Measurements from ENCODE around the gene C20orf144.

C20orf144 gene

GRCh38 chr20:33674294-33675135, 12.4 kb downstream of the C20orf144 start, which contains the start of gene NECAB3:
Gene NECAB3 (minus strand): TSS chr20:33674428. CDS start chr20:33674352, 76 bp downstream.
- intact Hi-C loops (cut with DNase I) = no loop called here
- peak; percentile 67 to 97 (median 79) for DNase-seq

DNA sequence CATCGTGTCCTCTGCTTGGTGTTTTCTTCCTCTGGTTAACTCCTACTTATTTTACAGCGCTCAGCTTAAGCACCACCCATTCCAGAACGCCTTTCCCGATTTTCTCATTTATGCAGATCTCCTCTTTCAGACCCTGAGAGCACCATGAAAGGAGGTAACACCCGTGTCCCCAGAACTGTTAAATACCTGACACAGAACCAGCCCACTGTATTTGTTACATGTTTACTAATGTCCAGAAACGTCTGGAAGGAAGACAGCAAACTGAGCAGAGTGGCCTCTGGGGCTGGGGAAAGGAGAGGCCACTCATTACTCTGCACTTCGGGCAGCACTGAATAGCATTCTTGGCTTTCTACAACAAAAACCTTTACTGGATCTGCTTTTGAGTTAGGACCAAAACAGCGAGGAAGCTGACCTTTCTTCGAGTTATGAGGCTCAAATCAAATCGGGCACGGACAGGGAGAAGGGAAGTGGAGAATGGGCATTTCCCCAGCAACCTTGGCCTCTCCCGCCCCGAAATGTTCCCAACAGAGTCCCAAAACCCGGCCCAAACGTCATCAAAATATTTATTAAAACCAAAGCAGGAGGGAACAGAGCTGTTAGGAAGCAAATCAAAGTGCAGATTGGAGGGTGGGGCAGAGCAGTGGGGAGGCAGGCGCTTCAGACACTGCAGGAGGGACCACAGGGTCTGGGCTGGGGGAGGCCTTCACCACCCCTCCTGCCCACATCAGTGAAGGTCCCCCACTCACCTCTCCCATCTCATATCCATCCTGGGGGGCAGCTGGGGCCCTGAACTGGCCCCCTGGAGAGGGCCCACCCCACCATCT, 13.2 kb downstream of the C20orf144 start:
- DNase-seq = no peak
- intact Hi-C loops (cut with DNase I) = no loop called here

- intact Hi-C loops (cut with DNase I) = no loop called here
- no peak for DNase-seq
These were observed 14.0 kb downstream of the C20orf144 start for GRCh38 chr20:33676121-33676520.

- intact Hi-C loops (cut with DNase I) = no loop called here
- peak in 1 of 10 donors; percentile 82 for DNase-seq
These were observed 14.8 kb downstream of the C20orf144 start for GRCh38 chr20:33676652-33677645.

GRCh38 chr20:33677991-33678702, 16.0 kb downstream of the C20orf144 start:
- intact Hi-C loops (cut with DNase I) = no loop called here
- peak in 1 of 10 donors; percentile 73 for DNase-seq

- intact Hi-C loops (cut with DNase I) = no loop called here
- no peak for DNase-seq
These were observed 17.8 kb downstream of the C20orf144 start for GRCh38 chr20:33679758-33680485.

DNA sequence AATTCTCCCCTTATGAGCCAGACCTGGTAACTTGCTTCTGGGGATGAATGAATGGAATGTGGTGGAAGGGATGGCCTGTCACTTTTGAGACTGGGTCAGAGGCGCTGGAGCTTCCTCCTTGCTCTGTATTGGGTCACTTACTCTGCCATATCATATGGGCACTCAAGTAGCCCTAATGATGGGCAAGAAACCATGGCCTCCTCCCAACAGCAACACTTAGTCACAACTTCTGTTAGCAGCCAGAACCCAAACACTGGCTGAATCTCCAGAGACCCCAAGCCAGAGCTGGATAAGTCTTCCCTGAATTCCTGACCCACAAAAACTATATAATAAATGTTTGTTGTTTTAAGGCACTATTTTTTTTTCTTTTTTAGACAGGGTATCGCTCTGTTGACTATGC, 18.6 kb downstream of the C20orf144 start:
- DNase-seq = no peak
- intact Hi-C loops (cut with DNase I) = no loop called here

DNA sequence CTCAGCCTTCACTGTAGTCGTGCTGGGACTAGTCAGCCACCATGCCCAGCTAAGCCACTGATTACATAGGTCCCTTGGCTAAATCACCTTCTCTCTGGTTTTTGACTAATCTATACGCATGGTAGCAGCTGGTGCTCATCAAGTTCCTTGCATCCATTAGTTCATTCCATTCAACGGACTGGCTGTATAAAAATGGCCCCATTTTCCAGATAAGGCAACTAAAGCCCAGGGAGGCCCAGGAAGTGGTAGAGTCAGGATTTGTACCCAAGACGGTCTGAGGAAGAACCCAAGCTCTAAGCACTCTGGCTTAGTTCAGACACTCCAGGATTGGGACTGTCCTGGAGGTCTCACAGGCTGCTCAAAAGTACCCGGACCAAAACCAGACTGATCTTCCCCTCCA, 19.2 kb downstream of the C20orf144 start:
- no peak for DNase-seq
- intact Hi-C loops (cut with DNase I) = no loop called here

- DNase-seq = peak in 1 of 10 donors; percentile 77
- intact Hi-C loops (cut with DNase I) = no loop called here
These were observed 19.7 kb downstream of the C20orf144 start for GRCh38 chr20:33681728-33682353.

- no peak for DNase-seq
- intact Hi-C loops (cut with DNase I) = loop anchor here (5.0 kb wide), 1 partner anchor 48 kb away; the partner anchor contains the start of gene ZNF341
These were observed 22.6 kb downstream of the C20orf144 start for GRCh38 chr20:33684533-33685327.

DNA sequence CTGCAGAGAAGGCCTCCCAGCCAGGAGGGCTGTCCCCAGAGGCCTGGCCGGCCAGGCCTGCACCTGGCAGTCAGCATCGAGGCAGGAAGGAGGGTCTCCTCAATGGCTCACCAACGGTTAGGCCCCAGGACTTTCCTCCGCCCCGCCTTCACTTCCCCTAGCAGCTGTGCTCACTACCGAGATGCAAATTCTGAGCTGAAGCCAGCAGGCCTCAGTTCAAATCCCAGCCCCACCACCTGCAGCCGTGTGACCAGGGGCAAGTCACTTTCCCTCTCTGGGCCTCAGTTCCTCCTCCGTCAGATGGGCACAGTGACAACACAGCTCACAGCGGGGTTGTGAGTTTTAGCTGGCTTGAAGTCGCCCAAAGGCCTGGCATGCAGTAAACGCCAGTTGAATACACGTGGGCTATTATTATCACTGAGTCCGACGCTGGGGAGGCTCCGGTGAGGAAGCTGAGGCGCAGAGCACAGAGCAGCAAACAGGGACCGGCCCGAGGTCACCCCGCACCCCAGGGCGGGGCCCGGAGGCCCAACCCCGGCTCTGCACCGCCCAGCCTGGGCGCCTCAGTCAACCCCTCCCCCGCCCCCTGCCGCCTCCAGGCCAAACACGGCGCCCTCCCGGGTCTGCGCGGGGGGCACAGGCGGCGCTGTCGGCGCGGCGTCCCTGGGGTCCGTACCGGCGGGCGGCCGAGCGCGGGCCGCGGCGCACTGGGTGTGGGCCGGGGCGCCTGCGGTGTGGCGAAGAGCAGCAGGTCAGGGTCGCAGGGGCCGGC, 23.4 kb downstream of the C20orf144 start:
- no peak for DNase-seq
- intact Hi-C loops (cut with DNase I) = loop anchor here (5.0 kb wide), 1 partner anchor 47 kb away; the partner anchor contains the start of gene ZNF341

- intact Hi-C loops (cut with DNase I) = loop anchor here (5.0 kb wide), 1 partner anchor 46 kb away; the partner anchor contains the start of gene ZNF341
- DNase-seq = peak; percentile 92 to 99 (median 96)
These were observed 24.2 kb downstream of the C20orf144 start, which contains the start of gene E2F1 for GRCh38 chr20:33686100-33686983. Gene E2F1 (minus strand): TSS chr20:33686385. CDS start chr20:33686264, 121 bp downstream.

GRCh38 chr20:33686984-33687366, 24.8 kb downstream of the C20orf144 start:
- intact Hi-C loops (cut with DNase I) = loop anchor here (5.0 kb wide), 1 partner anchor 45 kb away; the partner anchor contains the start of gene ZNF341
- no peak for DNase-seq

DNA sequence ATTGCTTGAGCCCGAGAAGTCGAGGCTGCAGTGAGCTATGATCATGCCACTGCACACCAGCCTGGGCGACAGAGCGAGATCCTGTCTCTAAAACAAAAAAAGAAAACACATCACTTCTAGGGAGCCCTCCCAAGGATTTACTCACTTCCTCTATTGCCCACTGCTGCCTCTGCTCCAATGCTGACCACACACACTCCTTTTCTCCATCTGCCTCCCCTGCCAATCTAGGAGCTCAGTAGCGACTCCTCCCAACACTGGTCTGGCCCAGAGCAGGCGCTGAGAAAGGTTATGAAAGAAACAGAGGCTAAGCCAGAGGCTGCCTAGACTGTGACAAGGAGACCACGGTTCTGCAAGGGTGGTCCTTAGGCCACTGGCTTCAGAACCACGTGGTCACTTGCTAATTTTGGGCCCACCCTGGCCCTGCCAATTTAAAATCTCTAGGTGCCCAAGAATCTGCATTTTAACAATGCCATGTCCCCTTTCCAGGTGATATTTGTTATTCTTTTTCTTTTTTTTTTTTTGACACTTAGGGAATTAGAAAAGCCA, 25.3 kb downstream of the C20orf144 start:
- intact Hi-C loops (cut with DNase I) = loop anchor here (5.0 kb wide), 1 partner anchor 45 kb away; the partner anchor contains the start of gene ZNF341
- no peak for DNase-seq
